ENCODE results near the gene CHP1.
"Not testable (repeated sequence)": the region's sequence is repeated elsewhere in the genome, so short reads cannot be mapped to it uniquely, and the experiment has no call there.

CHP1 gene

GRCh38 chr15:41307679-41308078 is 76.6 kb downstream of the CHP1 start:
- no peak for TF ChIP-seq CTCF (IDR thresholded peaks at IDR 0.05; ENCODE audit: borderline replicate concordance, control extremely low read depth, extremely low read depth, insufficient read depth, missing control alignments)
- in situ Hi-C loops (cut with MboI; ENCODE audit: low sequenced_read_pairs, unreplicated experiment) = no loop called here
- DNase-seq (ENCODE audit: low spot score) = no peak

- in situ Hi-C loops (cut with MboI; ENCODE audit: low sequenced_read_pairs, unreplicated experiment) = no loop called here
- no peak for TF ChIP-seq CTCF (IDR thresholded peaks at IDR 0.05; ENCODE audit: borderline replicate concordance, control extremely low read depth, extremely low read depth, insufficient read depth, missing control alignments)
- DNase-seq (ENCODE audit: low spot score) = no peak
Measured at GRCh38 chr15:41309226-41309905, 78.3 kb downstream of the CHP1 start.

- DNase-seq (ENCODE audit: low spot score); in situ Hi-C loops (cut with MboI; ENCODE audit: low sequenced_read_pairs, unreplicated experiment): not testable (repeated sequence)
Measured at GRCh38 chr15:41320805-41321330, 89.8 kb downstream of the CHP1 start.

GRCh38 chr15:41323611-41324010 is 92.5 kb downstream of the CHP1 start:
- TF ChIP-seq CTCF (IDR thresholded peaks at IDR 0.05; ENCODE audit: borderline replicate concordance, control extremely low read depth, extremely low read depth, insufficient read depth, missing control alignments) = no peak
- no peak for DNase-seq (ENCODE audit: low spot score)
- in situ Hi-C loops (cut with MboI; ENCODE audit: low sequenced_read_pairs, unreplicated experiment) = no loop called here

GRCh38 chr15:41331281-41331680 is 100.2 kb downstream of the CHP1 start:
- no peak for TF ChIP-seq CTCF (IDR thresholded peaks at IDR 0.05; ENCODE audit: borderline replicate concordance, control extremely low read depth, extremely low read depth, insufficient read depth, missing control alignments)
- in situ Hi-C loops (cut with MboI; ENCODE audit: low sequenced_read_pairs, unreplicated experiment) = no loop called here
- DNase-seq (ENCODE audit: low spot score) = no peak
